Erythroblast (primary cell): Measurements from ENCODE around the gene KLHL29.

Experiments
- GATA1 ChIP-seq: IDR thresholded peaks from 2 replicates; pipeline ENCODE4 v1.6.1; 2011; ENCODE audit warnings: low read depth, mild to moderate bottlenecking, control low read depth, low read length, moderate library complexity
- POLR2A ChIP-seq: IDR thresholded peaks from 2 replicates; pipeline ENCODE4 v1.6.1; 2011; ENCODE audit warnings: mild to moderate bottlenecking, low read length

DNA sequence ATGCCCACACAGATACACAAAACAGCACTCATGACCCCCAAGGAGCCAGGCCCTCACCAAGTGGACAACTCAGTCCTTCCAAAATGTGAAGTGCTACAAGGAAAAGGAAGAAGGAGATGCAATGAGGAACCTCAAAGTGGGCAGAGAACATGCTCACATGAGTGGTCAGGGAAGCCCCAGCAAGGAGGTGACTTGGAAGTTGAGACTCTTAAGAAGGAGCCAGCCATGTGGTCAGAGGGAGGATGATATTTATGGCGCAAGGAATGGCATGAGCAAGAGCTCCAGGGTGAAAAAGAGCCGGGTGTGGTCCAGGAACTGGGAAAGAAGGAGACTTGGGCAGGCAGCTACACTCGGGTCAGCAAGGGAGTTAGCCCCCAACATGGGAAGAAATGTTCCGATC lies 30.0 kb upstream of the KLHL29 start:
- TF ChIP-seq POLR2A (no peak), GATA1 (no peak)
